Suppressor macrophage treated with lipopolysaccharide for 4 hours (primary cell): ENCODE measurements around the gene CREB3L2.
A peak's percentile ranks its signal among the peaks of the same experiment; 100 is the strongest.
"Not testable (repeated sequence)": the region's sequence is repeated elsewhere in the genome, so short reads cannot be mapped to it uniquely, and the experiment has no call there.

ENCODE experiments used
- DNase-seq: peaks from one replicate; pipeline ENCODE4 v3.0.0-alpha.2; 2020

Gene CREB3L2

GRCh38 chr7:137865764-137866163, 136.1 kb downstream of the CREB3L2 start:
- DNase-seq, result no peak

- no peak for DNase-seq
Observed at GRCh38 chr7:137862964-137863363, 138.9 kb downstream of the CREB3L2 start.

- no peak for DNase-seq
Observed at GRCh38 chr7:137862358-137862757, 139.5 kb downstream of the CREB3L2 start.

- no peak for DNase-seq
Observed at GRCh38 chr7:137860542-137860941, 141.3 kb downstream of the CREB3L2 start.

- no peak for DNase-seq
Observed at GRCh38 chr7:137853053-137853452, 148.8 kb downstream of the CREB3L2 start.

GRCh38 chr7:137852108-137852507, 149.8 kb downstream of the CREB3L2 start:
- no peak for DNase-seq

GRCh38 chr7:137850972-137851945, 150.6 kb downstream of the CREB3L2 start:
- peak; percentile 12 for DNase-seq

- no peak for DNase-seq
Observed at GRCh38 chr7:137850571-137850970, 151.3 kb downstream of the CREB3L2 start.

- DNase-seq, result no peak
Observed at GRCh38 chr7:137848095-137848494, 153.8 kb downstream of the CREB3L2 start.

GRCh38 chr7:137847568-137848050, 154.3 kb downstream of the CREB3L2 start:
- DNase-seq, result no peak

- DNase-seq, result no peak
Observed at GRCh38 chr7:137846827-137847567, 154.9 kb downstream of the CREB3L2 start, which contains the start of gene DGKI. Gene DGKI, minus strand, starts transcription at chr7:137846974.

- no peak for DNase-seq
Observed at GRCh38 chr7:137846549-137846826, 155.4 kb downstream of the CREB3L2 start.

GRCh38 chr7:137844677-137845425, 157.0 kb downstream of the CREB3L2 start:
- no peak for DNase-seq

- DNase-seq, result no peak
Observed at GRCh38 chr7:137839903-137840779, 161.7 kb downstream of the CREB3L2 start.

- no peak for DNase-seq
Observed at GRCh38 chr7:137838706-137839315, 163.1 kb downstream of the CREB3L2 start.

GRCh38 chr7:137836541-137836940, 165.3 kb downstream of the CREB3L2 start:
- no peak for DNase-seq

GRCh38 chr7:137836113-137836509, 165.8 kb downstream of the CREB3L2 start:
- no peak for DNase-seq

- DNase-seq, result no peak
Observed at GRCh38 chr7:137835486-137836112, 166.3 kb downstream of the CREB3L2 start.

- DNase-seq, result no peak
Observed at GRCh38 chr7:137834552-137834951, 167.3 kb downstream of the CREB3L2 start.

- not testable (repeated sequence) for DNase-seq
Observed at GRCh38 chr7:137832990-137833389, 168.9 kb downstream of the CREB3L2 start.

GRCh38 chr7:137832382-137832781, 169.5 kb downstream of the CREB3L2 start:
- DNase-seq, result no peak
